Spleen (tissue), 11 donors: ENCODE results near the gene RPP25. TPM values are rescaled to one million over a fixed set of nuclear protein-coding genes. Genes with fewer than 3 reads are reported as not detected.

Experiments used
- DNase-seq: peaks from one replicate; pipeline ENCODE4 v3.0.0-alpha.2; 2020
- H3K27ac ChIP-seq, 8 donors: fragments of 200-600 bp; sonication (generic) in 7 of 8; 1 replicate in 4 of 8; 2 replicates in 4 of 8; pipeline versions ENCODE4 v1.5.0 to v1.8.0; 2016 to 2021; ENCODE audit warnings: inconsistent platforms in 4 of 8, mild to moderate bottlenecking in 4 of 8, moderate library complexity in 1 of 8
- H3K27me3 ChIP-seq, 7 donors: fragments of 200-600 bp; sonication (generic) in 6 of 7; replicated peaks in 1 of 7; 1 replicate in 4 of 7; 2 replicates in 3 of 7; pipeline versions ENCODE4 v1.5.0 to v1.8.0; 2016 to 2021; ENCODE audit warnings: inconsistent platforms in 3 of 7, mild to moderate bottlenecking in 1 of 7
- H3K36me3 ChIP-seq, 6 donors: fragments of 200-600 bp; sonication (generic) in 5 of 6; 1 replicate in 4 of 6; 2 replicates in 2 of 6; pipeline versions ENCODE4 v1.5.0 to v1.8.0; 2016 to 2021; ENCODE audit warnings: inconsistent platforms in 2 of 6
- H3K4me1 ChIP-seq, 6 donors: fragments of 200-600 bp; sonication (generic) in 5 of 6; 1 replicate in 3 of 6; 2 replicates in 3 of 6; pipeline versions ENCODE4 v1.5.0 to v1.8.0; 2016 to 2021; ENCODE audit warnings: inconsistent platforms in 3 of 6
- H3K4me3 ChIP-seq, 8 donors: fragments of 200-600 bp; sonication (generic) in 7 of 8; 1 replicate in 4 of 8; 2 replicates in 4 of 8; pipeline versions ENCODE4 v1.5.0 to v1.8.0; 2016 to 2021; ENCODE audit warnings: inconsistent platforms in 4 of 8, mild to moderate bottlenecking in 4 of 8, moderate library complexity in 2 of 8
- H3K9me3 ChIP-seq, 8 donors: fragments of 200-600 bp; sonication (generic) in 7 of 8; 1 replicate in 4 of 8; 2 replicates in 4 of 8; pipeline versions ENCODE4 v1.5.0 to v1.8.0; 2016 to 2021; ENCODE audit warnings: inconsistent platforms in 4 of 8
- CTCF ChIP-seq, 11 experiments: fragments of 200-600 bp in 7 of 11; fragments of 450-650 bp in 4 of 11; sonication (generic) in 4 of 11; IDR thresholded peaks in 8 of 11; conservative IDR thresholded peaks in 3 of 11; 1 replicate in 7 of 11; 2 replicates in 4 of 11; pipeline versions ENCODE4 v1.4.0 to v1.8.0; 2016 to 2021; ENCODE audit warnings: antibody characterized with exemption in 11 of 11, inconsistent platforms in 4 of 11, mild to moderate bottlenecking in 1 of 11
- POLR2A ChIP-seq, 3 donors: fragments of 450-650 bp; IDR thresholded peaks; one replicate each; pipeline ENCODE4 v1.5.1; 2017; ENCODE audit warnings: antibody characterized with exemption in 3 of 3, mild to moderate bottlenecking in 1 of 3
- POLR2AphosphoS5 ChIP-seq, 3 donors: sonication (generic); formaldehyde crosslinking; IDR thresholded peaks; one replicate each; pipeline ENCODE4 v1.5.1; 2017; ENCODE audit warnings: antibody characterized with exemption in 3 of 3
- WGBS, 5 donors: extraction: QIAGEN DNeasy Blood & Tissue Kit in 3 of 5; methylation state at CpG; one replicate each; pipeline versions ENCODE4 v1.1.5 to v1.1.7; 2013 to 2018; 5-methylcytosine and 5-hydroxymethylcytosine counted together
- intact Hi-C: fragments of 100-400 bp; cut with DNase I; formaldehyde crosslinking; loops from one replicate; pipeline ENCODE4 v1.15.0; 2023; ENCODE audit warnings: low total_unique reads
- polyA plus RNA-seq, 3 donors: library from polyadenylated mRNA; stranded (reverse); fragments of 200-250 nt; gene quantifications; one replicate each; pipeline ENCODE4 v1.2.1, GENCODE V29; 2013
- total RNA-seq, 7 donors: library from RNA; depleted of rRNA in 3 of 7; stranded (reverse); fragments of >200 nt in 3 of 7; fragmentation: NEBNext Ultra II Directional in 4 of 7; extraction: Animal tissue kit (Norgen Biotek cat#: 25700) in 4 of 7; gene quantifications; one replicate each; pipeline versions ENCODE4 v1.1.0 to v1.2.1, GENCODE V29; 2016 to 2021
- donor health status: healthy with polysubstance abuse.
- donor health status: DM: no; HTN: no; CAD: no; lungs with moderate emphysema.
- donor health status: DM: no; HTN: no; CAD: no.
- donor health status: Bipolar disorder and iron deficiency.
- donor health status: healthy.
- donor health status: DM: no; HTN: no; CAD: no.
- donor health status: DM: yes; HTN: yes; CAD: no.

The RPP25 gene
- total and polyA plus RNA-seq, 10 donors: 4.6 to 18.9 (median 12.2) TPM

DNA sequence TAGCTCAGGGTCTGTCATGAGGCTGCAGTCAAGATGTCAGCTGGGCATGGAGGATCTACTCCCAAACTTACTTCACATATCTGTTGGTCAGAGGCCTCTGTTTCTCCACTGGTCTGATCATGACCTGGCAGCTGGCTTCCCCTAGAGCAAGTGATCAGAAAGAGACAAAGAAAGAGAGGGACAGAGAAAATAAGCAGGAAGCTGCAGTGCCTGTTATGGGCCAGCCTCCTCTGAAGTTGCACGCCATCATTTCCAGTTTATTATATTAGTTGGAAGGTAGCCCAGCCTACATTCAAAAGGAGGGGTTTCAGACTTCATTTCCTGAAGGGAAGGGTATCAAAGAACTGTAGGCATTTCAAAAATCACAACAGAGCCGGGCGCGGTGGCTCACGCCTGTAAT lies 5.0 kb upstream of the RPP25 start:
- peaks cover 20 to 49% (median 33%) of the 10 kb centered on the region in 6 donors for H3K4me1 ChIP-seq
- 56 to 76% (median 71%) methylated on average over 5 of the region's 5 CpGs for WGBS, 5 donors
- H3K27ac ChIP-seq: peak overlapping the region in 4 of 8 donors; percentile 4 to 39 (median 32)
- H3K4me3 ChIP-seq: no peak overlapping the region
- H3K9me3 ChIP-seq: no peaks in the 10 kb centered on the region
- intact Hi-C loops: no loop called here
- no peaks in the 10 kb centered on the region for H3K36me3 ChIP-seq
- TF ChIP-seq POLR2A (IDR thresholded peaks at IDR 0.05) (no peak), POLR2AphosphoS5 (IDR thresholded peaks at IDR 0.05) (no peak), CTCF (IDR thresholded peaks at IDR 0.05 in 8 of 11, conservative IDR thresholded peaks at IDR 0.05 in 3 of 11) (no peak)
- H3K27me3 ChIP-seq: peaks cover 7 to 43% (median 28%) of the 10 kb centered on the region in 7 donors
- no peak for DNase-seq

DNA sequence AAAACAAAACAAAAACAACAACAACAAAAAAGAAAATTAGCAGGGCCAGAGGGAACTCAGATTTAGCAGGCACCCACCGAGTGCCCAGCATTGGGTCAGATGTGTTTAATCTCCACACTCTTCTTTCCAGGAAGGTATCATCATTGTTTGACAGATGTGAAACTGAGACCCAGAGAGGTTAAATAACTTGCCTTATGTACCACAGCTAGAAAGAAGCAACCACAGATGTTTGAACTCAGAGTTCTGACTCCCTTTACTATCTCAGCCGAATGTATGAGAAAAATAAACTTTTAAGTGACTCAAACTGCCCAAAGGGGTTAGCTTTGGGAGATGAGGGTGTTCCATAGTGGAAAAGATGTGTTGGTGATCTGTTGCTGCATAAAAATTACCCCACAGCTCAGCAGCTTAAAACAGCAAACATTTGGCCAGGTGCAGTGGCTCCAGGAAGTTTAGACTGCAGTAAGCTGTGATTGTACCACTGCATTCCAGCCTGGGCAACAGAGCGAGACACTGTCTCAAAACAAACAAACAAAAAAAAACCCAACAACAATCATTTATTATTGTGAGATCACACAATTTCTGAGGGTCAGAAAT lies 4.5 kb upstream of the RPP25 start:
- Histone ChIP-seq H3K27ac (peak overlapping the region in 4 of 8 donors; percentile 4 to 39 (median 32)), H3K27me3 (peaks cover 7 to 47% (median 28%) of the 10 kb centered on the region in 7 donors), H3K4me1 (peaks cover 21 to 54% (median 37%) of the 10 kb centered on the region in 6 donors), H3K36me3 (no peaks in the 10 kb centered on the region), H3K9me3 (no peaks in the 10 kb centered on the region), H3K4me3 (no peak overlapping the region)
- no peak for TF ChIP-seq CTCF (IDR thresholded peaks at IDR 0.05 in 8 of 11, conservative IDR thresholded peaks at IDR 0.05 in 3 of 11)
- TF ChIP-seq POLR2A (IDR thresholded peaks at IDR 0.05): no peak
- no peak for TF ChIP-seq POLR2AphosphoS5 (IDR thresholded peaks at IDR 0.05)
- DNase-seq: no peak
- intact Hi-C loops: no loop called here
- 62 to 83% (median 65%) methylated on average over 3 of the region's 3 CpGs for WGBS, 5 donors

DNA sequence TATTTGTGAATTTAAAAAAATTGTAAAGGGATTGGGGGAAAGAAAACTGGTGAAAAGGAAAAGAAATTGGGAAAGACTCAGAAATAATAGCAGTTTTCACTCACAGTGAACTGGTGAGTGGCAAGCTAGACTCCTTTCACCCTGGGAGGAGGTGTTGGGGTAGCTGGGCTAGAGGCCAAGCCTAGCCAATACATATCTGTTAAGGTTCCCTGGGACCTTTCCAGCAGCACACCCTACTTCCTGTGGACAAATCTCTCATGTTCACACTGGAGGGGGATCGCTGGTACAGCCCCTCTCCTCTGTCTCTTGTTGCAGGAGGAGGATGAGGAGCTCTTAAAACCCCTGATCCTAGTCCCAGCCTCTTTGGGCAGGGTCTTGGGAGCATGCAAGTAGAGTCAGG lies 3.7 kb upstream of the RPP25 start:
- no peak overlapping the region for H3K4me3 ChIP-seq
- no peaks in the 10 kb centered on the region for H3K36me3 ChIP-seq
- WGBS, 5 donors: 47 to 79% (median 69%) methylated on average over 1 of the region's 1 CpG; no CpG with 5 or more reads in 1 of the 5 donors
- no peaks in the 10 kb centered on the region for H3K9me3 ChIP-seq
- DNase-seq: no peak
- TF ChIP-seq POLR2A (IDR thresholded peaks at IDR 0.05) (no peak), CTCF (IDR thresholded peaks at IDR 0.05 in 8 of 11, conservative IDR thresholded peaks at IDR 0.05 in 3 of 11) (no peak), POLR2AphosphoS5 (IDR thresholded peaks at IDR 0.05) (no peak)
- H3K4me1 ChIP-seq: peaks cover 28 to 62% (median 45%) of the 10 kb centered on the region in 6 donors
- H3K27ac ChIP-seq: no peak overlapping the region
- intact Hi-C loops: no loop called here
- H3K27me3 ChIP-seq: peaks cover 7 to 55% (median 28%) of the 10 kb centered on the region in 7 donors

- Histone ChIP-seq H3K27me3 (peaks cover 7 to 63% (median 28%) of the 10 kb centered on the region in 7 donors), H3K9me3 (no peaks in the 10 kb centered on the region), H3K36me3 (no peaks in the 10 kb centered on the region), H3K4me3 (peak overlapping the region in 3 of 8 donors; percentile 60 to 89 (median 81)), H3K4me1 (peaks cover 32 to 63% (median 52%) of the 10 kb centered on the region in 6 donors), H3K27ac (peak overlapping the region in 3 of 8 donors; percentile 35 to 52 (median 49))
- intact Hi-C loops: no loop called here
- TF ChIP-seq POLR2A (IDR thresholded peaks at IDR 0.05) (no peak), CTCF (IDR thresholded peaks at IDR 0.05 in 8 of 11, conservative IDR thresholded peaks at IDR 0.05 in 3 of 11) (no peak), POLR2AphosphoS5 (IDR thresholded peaks at IDR 0.05) (no peak)
- no peak for DNase-seq
- 13 to 19% (median 17%) methylated on average over 8 of the region's 8 CpGs for WGBS, 5 donors
These were observed 3.0 kb upstream of the RPP25 start for GRCh38 chr15:74959586-74959939.
